Measurements from ENCODE around the gene CTNNA3.

CTNNA3 gene

GRCh38 chr10:66684581-66684980 lies 1011.4 kb downstream of the CTNNA3 start (continued):
- no peak for TF ChIP-seq HOXD13 (CRISPR knock-in tag; IDR thresholded peaks at IDR 0.05; ENCODE audit: borderline replicate concordance)
- TF ChIP-seq ZNF239 (tag by site-specific recombination; IDR thresholded peaks at IDR 0.05) = no peak

GRCh38 chr10:66680886-66681285 lies 1015.1 kb downstream of the CTNNA3 start:
- H3K4me1 ChIP-seq (ENCODE audit: control insufficient read depth, insufficient read depth, low read length) = no peaks in the 10 kb centered on the region
- ChIA-PET POLR2A (no interaction called here), CTCF (no interaction called here)
- H3K27ac ChIP-seq (ENCODE audit: extremely low read depth, low read depth, low read length) = no peak overlapping the region
- H3K4me3 ChIP-seq (ENCODE audit: low read depth, low read length) = no peak overlapping the region
- H3K36me3 ChIP-seq (ENCODE audit: control insufficient read depth in 2 of 2, insufficient read depth in 1 of 2, low read length in 2 of 2) = no peaks in the 10 kb centered on the region
- no peaks in the 10 kb centered on the region for H3K9me3 ChIP-seq (ENCODE audit: control insufficient read depth, insufficient read depth, low read depth, low read length)
- no peak for TF ChIP-seq ZNF140 (tag by site-specific recombination; IDR thresholded peaks at IDR 0.05)
- no peak for TF ChIP-seq ZNF76 (tag by site-specific recombination; IDR thresholded peaks at IDR 0.05; ENCODE audit: borderline replicate concordance, low read depth)
- TF ChIP-seq KLF17 (tag by site-specific recombination; IDR thresholded peaks at IDR 0.05) = no peak
- TF ChIP-seq TCF7L2 (IDR thresholded peaks at IDR 0.05; ENCODE audit: borderline replicate concordance, low read depth, low read length) = no peak
- no peak for TF ChIP-seq PRDM2 (tag by site-specific recombination; IDR thresholded peaks at IDR 0.05; ENCODE audit: borderline replicate concordance)
- no peak for TF ChIP-seq ELK4 (IDR thresholded peaks at IDR 0.05; ENCODE audit: borderline replicate concordance, low read depth, low read length)
- TF ChIP-seq ZEB2 (tag by site-specific recombination; IDR thresholded peaks at IDR 0.05) = no peak
- no peak for TF ChIP-seq ZNF621 (tag by site-specific recombination; IDR thresholded peaks at IDR 0.05)
- TF ChIP-seq KLF16 (tag by site-specific recombination; IDR thresholded peaks at IDR 0.05) = no peak
- TF ChIP-seq SCRT2 (tag by site-specific recombination; IDR thresholded peaks at IDR 0.05) = no peak
- no peak for TF ChIP-seq PBX3 (CRISPR knock-in tag; IDR thresholded peaks at IDR 0.05)

- H3K4me3 ChIP-seq (ENCODE audit: low read depth, low read length) = no peak overlapping the region
- POLR2A ChIA-PET = no interaction called here
- H3K4me1 ChIP-seq (ENCODE audit: control insufficient read depth, insufficient read depth, low read length) = no peaks in the 10 kb centered on the region
- CTCF ChIA-PET = no interaction called here
- no peak overlapping the region for H3K27ac ChIP-seq (ENCODE audit: extremely low read depth, low read depth, low read length)
- H3K9me3 ChIP-seq (ENCODE audit: control insufficient read depth, insufficient read depth, low read depth, low read length) = no peaks in the 10 kb centered on the region
- TF ChIP-seq ZNF23 (tag by site-specific recombination; IDR thresholded peaks at IDR 0.05; ENCODE audit: borderline replicate concordance) = no peak
- no peak for TF ChIP-seq ZNF48 (tag by site-specific recombination; IDR thresholded peaks at IDR 0.05)
- no peak for TF ChIP-seq PATZ1 (tag by site-specific recombination; IDR thresholded peaks at IDR 0.05)
- no peak for TF ChIP-seq ZNF76 (tag by site-specific recombination; IDR thresholded peaks at IDR 0.05; ENCODE audit: borderline replicate concordance, low read depth)
- no peak for TF ChIP-seq ZFP37 (tag by site-specific recombination; IDR thresholded peaks at IDR 0.05)
- no peak for TF ChIP-seq ZNF785 (tag by site-specific recombination; IDR thresholded peaks at IDR 0.05)
- no peak for TF ChIP-seq ZNF335 (tag by site-specific recombination; conservative IDR thresholded peaks at IDR 0.05)
- H3K36me3 ChIP-seq (ENCODE audit: control insufficient read depth in 2 of 2, insufficient read depth in 1 of 2, low read length in 2 of 2) = no peaks in the 10 kb centered on the region
Measured at GRCh38 chr10:66678521-66678920, 1017.5 kb downstream of the CTNNA3 start.
